GM21576 (cell line): ENCODE measurements around the gene MIER3.
"Not testable (repeated sequence)": the region's sequence is repeated elsewhere in the genome, so short reads cannot be mapped to it uniquely, and the experiment has no call there.

Experiments
- ATAC-seq: cut with Tn5 transposase; IDR thresholded peaks from one replicate; pipeline ENCODE4 v1.9.1; 2021; ENCODE audit warnings: mild to moderate bottlenecking, moderate library complexity; ENCODE audit not compliant: unreplicated experiment

Gene MIER3, protein sequence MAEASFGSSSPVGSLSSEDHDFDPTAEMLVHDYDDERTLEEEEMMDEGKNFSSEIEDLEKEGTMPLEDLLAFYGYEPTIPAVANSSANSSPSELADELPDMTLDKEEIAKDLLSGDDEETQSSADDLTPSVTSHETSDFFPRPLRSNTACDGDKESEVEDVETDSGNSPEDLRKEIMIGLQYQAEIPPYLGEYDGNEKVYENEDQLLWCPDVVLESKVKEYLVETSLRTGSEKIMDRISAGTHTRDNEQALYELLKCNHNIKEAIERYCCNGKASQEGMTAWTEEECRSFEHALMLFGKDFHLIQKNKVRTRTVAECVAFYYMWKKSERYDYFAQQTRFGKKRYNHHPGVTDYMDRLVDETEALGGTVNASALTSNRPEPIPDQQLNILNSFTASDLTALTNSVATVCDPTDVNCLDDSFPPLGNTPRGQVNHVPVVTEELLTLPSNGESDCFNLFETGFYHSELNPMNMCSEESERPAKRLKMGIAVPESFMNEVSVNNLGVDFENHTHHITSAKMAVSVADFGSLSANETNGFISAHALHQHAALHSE

GRCh38 chr5:56951946-56952691 lies at the start of gene MIER3:
Gene MIER3 (minus strand): TSS chr5:56952123. CDS start chr5:56952102, 21 bp downstream.
- ATAC-seq: peak; percentile 91

DNA sequence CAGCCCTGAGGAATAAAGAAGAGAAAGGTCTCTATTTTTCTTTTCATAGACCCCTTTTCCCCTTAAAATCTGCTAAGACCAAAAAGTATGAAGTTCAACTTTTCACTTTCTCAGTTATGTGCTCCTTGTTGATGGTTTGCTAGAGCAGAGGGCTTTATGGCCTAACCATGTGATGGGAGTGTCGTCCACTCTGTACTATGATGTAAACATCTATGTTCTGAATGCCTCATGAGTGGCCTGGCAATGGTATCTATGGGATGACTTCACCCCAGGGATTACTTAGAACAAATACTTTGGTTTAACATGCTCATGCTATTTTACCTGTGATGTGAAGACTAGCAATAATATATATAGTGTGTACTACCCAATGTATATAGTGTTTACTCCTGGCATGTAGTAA lies 43.7 kb upstream of the MIER3 start:
- no peak for ATAC-seq

- no peak for ATAC-seq
Measured at GRCh38 chr5:56993241-56993640, 41.3 kb upstream of the MIER3 start.

GRCh38 chr5:56989676-56990075 lies 37.8 kb upstream of the MIER3 start:
- no peak for ATAC-seq

- ATAC-seq: no peak
Measured at GRCh38 chr5:56988490-56988889, 36.6 kb upstream of the MIER3 start.

- no peak for ATAC-seq
Measured at GRCh38 chr5:56987171-56987570, 35.2 kb upstream of the MIER3 start.

DNA sequence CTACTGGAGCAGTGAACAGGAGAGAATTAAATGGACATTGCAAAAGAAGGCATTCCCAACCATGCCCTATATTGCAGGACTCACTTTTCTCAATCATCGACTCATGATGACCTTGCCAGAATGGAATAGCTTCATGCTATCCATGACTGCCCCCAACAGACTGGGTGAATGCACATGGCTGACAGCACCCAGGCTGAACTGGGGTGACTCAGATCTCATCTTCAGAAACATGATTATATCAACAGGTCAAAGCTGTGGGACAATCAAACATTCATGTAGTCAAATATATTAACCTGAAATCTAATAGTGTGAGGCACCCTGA lies 34.7 kb upstream of the MIER3 start:
- ATAC-seq: no peak

- no peak for ATAC-seq
Measured at GRCh38 chr5:56985936-56986625, 34.2 kb upstream of the MIER3 start.

- no peak for ATAC-seq
Measured at GRCh38 chr5:56984445-56984844, 32.5 kb upstream of the MIER3 start.

DNA sequence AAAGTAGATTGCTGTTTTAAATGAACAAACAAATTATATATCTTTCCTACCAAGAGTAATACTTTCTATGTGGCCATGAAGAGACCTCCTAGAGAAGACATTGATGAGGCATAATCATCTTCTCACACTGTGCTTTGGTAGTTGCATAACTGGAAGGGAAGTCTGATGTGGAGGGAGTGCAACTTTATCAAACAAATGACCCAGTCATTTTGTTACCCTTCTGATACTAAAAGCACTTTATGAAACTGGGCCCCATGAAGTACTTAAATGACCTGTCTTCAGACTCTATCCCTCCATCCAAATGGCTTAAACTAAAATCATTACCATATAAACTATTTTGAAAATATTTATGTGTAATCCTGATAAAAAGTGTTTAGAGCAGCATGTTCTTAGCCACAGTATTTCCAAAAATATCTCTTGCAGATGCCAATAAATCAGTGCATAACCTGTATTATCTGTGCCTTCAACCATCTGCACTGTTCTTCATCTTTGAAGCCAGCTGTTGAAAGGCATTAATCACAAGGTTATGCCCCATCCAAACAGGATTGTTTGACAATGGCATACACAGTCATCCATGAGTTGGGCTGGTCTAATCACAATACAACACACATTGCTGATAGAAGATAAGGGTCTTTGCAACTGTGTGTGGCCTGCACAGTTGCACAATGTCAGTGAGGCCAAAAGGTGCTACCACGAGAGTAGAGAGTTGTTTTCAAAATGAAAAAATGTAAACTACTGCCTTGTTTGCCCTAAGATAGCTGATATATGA lies 31.9 kb upstream of the MIER3 start:
- ATAC-seq: no peak

- ATAC-seq: no peak
Measured at GRCh38 chr5:56981548-56982315, 29.8 kb upstream of the MIER3 start.

DNA sequence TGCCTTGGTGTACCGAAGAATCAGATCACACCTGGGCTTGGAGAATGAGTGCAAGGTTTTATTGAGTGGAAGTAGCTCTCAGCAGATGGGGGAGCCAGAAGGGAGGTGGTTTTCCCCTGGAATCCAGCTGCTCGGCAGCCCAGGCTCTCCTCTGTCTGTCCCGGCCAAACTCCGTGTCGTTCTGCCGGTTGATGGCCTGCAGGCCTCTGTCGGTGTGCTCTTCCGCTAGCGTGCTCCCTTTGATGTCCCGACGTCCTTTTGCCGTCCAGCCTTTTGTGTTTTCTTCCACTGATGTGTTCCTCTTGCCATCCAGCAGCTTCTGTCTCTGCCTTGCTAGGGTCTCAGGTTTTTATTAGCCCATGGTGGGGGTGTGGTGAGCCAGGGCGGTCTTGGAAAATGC lies 28.0 kb upstream of the MIER3 start:
- no peak for ATAC-seq

- ATAC-seq: not testable (repeated sequence)
Measured at GRCh38 chr5:56979526-56979925, 27.6 kb upstream of the MIER3 start.

GRCh38 chr5:56977822-56978221 lies 25.9 kb upstream of the MIER3 start:
- ATAC-seq: no peak

DNA sequence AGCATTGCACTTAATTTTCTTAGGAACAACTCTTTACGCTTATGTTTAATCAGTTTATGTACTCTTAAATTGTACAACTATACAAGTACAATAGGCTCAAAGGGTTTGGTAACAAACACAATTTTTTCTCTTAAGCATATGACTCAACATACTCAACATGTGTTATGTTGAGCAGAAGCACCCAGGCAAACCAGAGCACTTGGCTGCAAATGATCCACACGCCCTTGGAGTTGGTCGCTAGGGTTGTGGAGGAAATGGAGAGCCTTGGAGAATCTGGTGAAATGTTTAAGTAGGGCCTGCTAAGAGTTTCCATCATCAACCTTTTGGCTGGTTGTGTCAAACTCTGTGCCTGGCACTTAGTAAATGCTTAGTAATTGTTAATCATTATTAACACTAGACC lies 25.1 kb upstream of the MIER3 start:
- no peak for ATAC-seq

DNA sequence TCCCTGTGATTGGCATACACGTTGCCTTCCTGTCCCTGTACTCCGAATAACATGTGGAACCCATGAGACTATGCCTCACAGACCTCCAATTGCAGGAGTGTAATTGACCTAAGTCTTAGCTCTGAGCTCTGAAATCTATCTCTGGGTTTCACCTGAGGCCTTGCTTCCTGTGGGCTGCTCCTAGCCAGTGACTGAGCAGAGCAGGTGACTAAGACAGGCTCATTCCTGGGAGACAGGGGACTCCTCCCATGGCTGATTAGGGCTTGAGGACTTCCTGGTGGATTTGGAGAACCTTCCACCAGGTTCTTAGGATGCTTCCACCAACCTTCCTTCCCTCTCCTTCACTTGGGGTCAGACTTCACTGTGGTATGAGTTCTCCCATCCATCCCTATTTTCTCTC lies 22.3 kb upstream of the MIER3 start:
- no peak for ATAC-seq

- no peak for ATAC-seq
Measured at GRCh38 chr5:56973473-56973872, 21.6 kb upstream of the MIER3 start.

- no peak for ATAC-seq
Measured at GRCh38 chr5:56971275-56971674, 19.4 kb upstream of the MIER3 start.

DNA sequence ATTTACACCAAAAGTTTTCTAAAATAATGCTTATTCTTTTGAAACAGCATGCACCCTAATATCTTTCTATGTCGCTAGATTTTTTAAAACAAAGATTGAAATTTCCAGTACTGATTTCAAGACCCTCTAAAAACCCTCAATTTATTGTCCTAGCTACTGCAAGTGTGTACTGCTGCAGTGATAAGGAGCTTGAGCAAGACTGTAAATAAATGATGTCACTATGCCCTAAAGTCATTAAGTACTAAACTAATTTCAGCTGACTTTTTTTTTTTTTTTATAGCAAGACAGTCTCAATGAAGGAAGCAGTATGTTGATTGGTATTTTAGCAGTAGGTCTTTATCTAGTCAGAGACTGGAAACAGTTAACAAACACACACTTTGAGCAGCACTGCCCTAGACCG lies 12.2 kb upstream of the MIER3 start:
- no peak for ATAC-seq

- no peak for ATAC-seq
Measured at GRCh38 chr5:56963246-56963645, 11.3 kb upstream of the MIER3 start.
